PC-9 (cell line): Measurements from ENCODE around the gene SLC10A2. TPM values are rescaled to one million over a fixed set of nuclear protein-coding genes. Genes with fewer than 3 reads are reported as not detected.

Experiments used
- BruUV-seq: library from RNA; stranded (reverse); fragments of 400-500 nt; replicated peaks from 2 replicates; lab custom pipeline; 2021; lab: Mats Ljungman, UMichigan
- CTCF ChIA-PET: fragments of 300-600 bp; sonication (Branson Sonifier 250); formaldehyde crosslinking; loops from one replicate; lab custom pipeline; 2022; ENCODE audit warnings: antibody characterized with exemption; lab: Charles Lee
- POLR2A ChIA-PET: fragments of 300-600 bp; sonication (Branson Sonifier 250); formaldehyde crosslinking; loops from one replicate; lab custom pipeline; 2022; ENCODE audit warnings: antibody characterized with exemption; ENCODE audit not compliant: unreplicated experiment; lab: Charles Lee
- DNase-seq, 2 experiments: peaks; one replicate each; pipeline versions ENCODE4 v3.0.0 to v3.0.0-alpha.2; 2015 to 2022; ENCODE audit warnings: mixed read lengths in 1 of 2
- H2AFZ ChIP-seq: fragments of 200-600 bp; sonication (generic); 2 replicates; pipeline ENCODE4 v1.8.1; 2017; ENCODE audit warnings: antibody characterized with exemption
- H3F3A ChIP-seq: fragments of 200-600 bp; sonication (generic); 2 replicates; pipeline ENCODE4 v1.8.1; 2017; ENCODE audit warnings: antibody characterized with exemption, mild to moderate bottlenecking, low read depth; ENCODE audit not compliant: insufficient read depth
- H3K27ac ChIP-seq: fragments of 200-600 bp; sonication (generic); 2 replicates; pipeline ENCODE4 v1.6.1; 2016; ENCODE audit warnings: mixed run types
- H3K27me3 ChIP-seq: fragments of 200-600 bp; sonication (generic); 2 replicates; pipeline ENCODE4 v1.6.1; 2016; ENCODE audit warnings: low read depth, mixed run types; ENCODE audit not compliant: insufficient read depth
- H3K36me3 ChIP-seq: fragments of 200-600 bp; sonication (generic); 2 replicates; pipeline ENCODE4 v1.6.1; 2016; ENCODE audit warnings: low read depth, mixed run types
- H3K4me1 ChIP-seq: fragments of 200-600 bp; sonication (generic); replicated peaks from 2 replicates; pipeline ENCODE4 v1.6.1; 2016; ENCODE audit warnings: mixed run types; ENCODE audit not compliant: insufficient read depth
- H3K4me2 ChIP-seq: fragments of 200-600 bp; sonication (generic); 2 replicates; pipeline ENCODE4 v1.6.1; 2017; ENCODE audit warnings: mixed run types
- H3K4me3 ChIP-seq: fragments of 200-600 bp; sonication (generic); 2 replicates; pipeline ENCODE4 v1.6.1; 2016; ENCODE audit warnings: mixed run types
- H3K79me2 ChIP-seq: fragments of 200-600 bp; sonication (generic); 2 replicates; pipeline ENCODE4 v1.6.1; 2017; ENCODE audit warnings: low read depth, mixed run types
- H3K9me2 ChIP-seq: fragments of 200-600 bp; sonication (generic); 2 replicates; pipeline ENCODE4 v1.8.1; 2017; ENCODE audit warnings: mild to moderate bottlenecking; ENCODE audit not compliant: insufficient read depth
- H3K9me3 ChIP-seq: fragments of 200-600 bp; sonication (generic); 2 replicates; pipeline ENCODE4 v1.8.1; 2016; ENCODE audit warnings: low read depth; ENCODE audit not compliant: insufficient read depth
- H4K20me1 ChIP-seq: fragments of 200-600 bp; sonication (generic); 2 replicates; pipeline ENCODE4 v1.8.1; 2017; ENCODE audit not compliant: insufficient read depth
- EZH2 ChIP-seq: fragments of 200-600 bp; sonication (generic); IDR thresholded peaks from 2 replicates; pipeline ENCODE4 v1.8.0; 2017; ENCODE audit warnings: antibody characterized with exemption, low read depth
- intact Hi-C: fragments of 100-400 bp; cut with micrococcal nuclease; formaldehyde crosslinking; loops from one replicate; pipeline ENCODE4 v1.10.0; 2022; ENCODE audit not compliant: unreplicated experiment
- total RNA-seq: library from RNA; stranded (reverse); gene quantifications from 2 replicates; pipeline ENCODE4 v1.2.3, GENCODE V29; 2021
- TF ChIP-seq, protein P1 (sequence below): fragments of 200-600 bp; sonication (generic); conservative IDR thresholded peaks from 2 replicates; pipeline ENCODE4 v1.6.1; 2017; ENCODE audit warnings: mixed run types, antibody characterized with exemption, mild to moderate bottlenecking, moderate library complexity

The SLC10A2 gene
- total RNA-seq, 1 experiment from 2014 or later = not detected

GRCh38 chr13:103100830-103101229 lies 34.6 kb upstream of the SLC10A2 start:
- Histone ChIP-seq H3K79me2 (no peaks in the 10 kb centered on the region), H3K4me1 (no peaks in the 10 kb centered on the region), H3K4me2 (no peak overlapping the region), H3K27ac (no peak overlapping the region), H3K36me3 (no peaks in the 10 kb centered on the region), H3K27me3 (no peaks in the 10 kb centered on the region), H3K4me3 (no peak overlapping the region), H3F3A (no peaks in the 10 kb centered on the region), H2AFZ (no peak overlapping the region), H3K9me2 (no peaks in the 10 kb centered on the region), H4K20me1 (no peaks in the 10 kb centered on the region), H3K9me3 (no peaks in the 10 kb centered on the region)
- BruUV-seq = no TSS peak
- TF ChIP-seq, protein P1, sequence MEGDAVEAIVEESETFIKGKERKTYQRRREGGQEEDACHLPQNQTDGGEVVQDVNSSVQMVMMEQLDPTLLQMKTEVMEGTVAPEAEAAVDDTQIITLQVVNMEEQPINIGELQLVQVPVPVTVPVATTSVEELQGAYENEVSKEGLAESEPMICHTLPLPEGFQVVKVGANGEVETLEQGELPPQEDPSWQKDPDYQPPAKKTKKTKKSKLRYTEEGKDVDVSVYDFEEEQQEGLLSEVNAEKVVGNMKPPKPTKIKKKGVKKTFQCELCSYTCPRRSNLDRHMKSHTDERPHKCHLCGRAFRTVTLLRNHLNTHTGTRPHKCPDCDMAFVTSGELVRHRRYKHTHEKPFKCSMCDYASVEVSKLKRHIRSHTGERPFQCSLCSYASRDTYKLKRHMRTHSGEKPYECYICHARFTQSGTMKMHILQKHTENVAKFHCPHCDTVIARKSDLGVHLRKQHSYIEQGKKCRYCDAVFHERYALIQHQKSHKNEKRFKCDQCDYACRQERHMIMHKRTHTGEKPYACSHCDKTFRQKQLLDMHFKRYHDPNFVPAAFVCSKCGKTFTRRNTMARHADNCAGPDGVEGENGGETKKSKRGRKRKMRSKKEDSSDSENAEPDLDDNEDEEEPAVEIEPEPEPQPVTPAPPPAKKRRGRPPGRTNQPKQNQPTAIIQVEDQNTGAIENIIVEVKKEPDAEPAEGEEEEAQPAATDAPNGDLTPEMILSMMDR = no peak
- TF ChIP-seq EZH2 = no peak
- DNase-seq = no peak
- CTCF ChIA-PET = no interaction called here
- intact Hi-C loops = no loop called here
- POLR2A ChIA-PET = no interaction called here

- no TSS peak for BruUV-seq
- POLR2A ChIA-PET = no interaction called here
- no peaks in the 10 kb centered on the region for H3K9me3 ChIP-seq
- intact Hi-C loops = no loop called here
- H3K9me2 ChIP-seq = no peaks in the 10 kb centered on the region
- H3K36me3 ChIP-seq = no peaks in the 10 kb centered on the region
- no peak overlapping the region for H2AFZ ChIP-seq
- TF ChIP-seq, protein P1 = no peak
- TF ChIP-seq EZH2 = no peak
- H3F3A ChIP-seq = no peaks in the 10 kb centered on the region
- no peaks in the 10 kb centered on the region for H3K4me1 ChIP-seq
- H3K79me2 ChIP-seq = no peaks in the 10 kb centered on the region
- H3K27me3 ChIP-seq = no peaks in the 10 kb centered on the region
- CTCF ChIA-PET = interaction anchor here (0.6 kb wide), 1 partner anchor 188 kb away, joined by 6 read pairs; no protein-coding TSS in a partner anchor
- DNase-seq = no peak
- no peak overlapping the region for H3K4me2 ChIP-seq
- H3K27ac ChIP-seq = no peak overlapping the region
- H4K20me1 ChIP-seq = no peaks in the 10 kb centered on the region
- H3K4me3 ChIP-seq = no peak overlapping the region
Observed at GRCh38 chr13:103099722-103100293, 33.6 kb upstream of the SLC10A2 start.

- Histone ChIP-seq H3K4me3 (no peak overlapping the region), H3F3A (no peaks in the 10 kb centered on the region), H3K4me1 (no peaks in the 10 kb centered on the region), H4K20me1 (no peaks in the 10 kb centered on the region), H2AFZ (no peak overlapping the region), H3K27me3 (no peaks in the 10 kb centered on the region), H3K79me2 (no peaks in the 10 kb centered on the region), H3K9me3 (no peaks in the 10 kb centered on the region), H3K27ac (no peak overlapping the region), H3K4me2 (no peak overlapping the region), H3K9me2 (no peaks in the 10 kb centered on the region), H3K36me3 (no peaks in the 10 kb centered on the region)
- no peak for DNase-seq
- CTCF ChIA-PET = no interaction called here
- no TSS peak for BruUV-seq
- POLR2A ChIA-PET = no interaction called here
- TF ChIP-seq EZH2 = no peak
- TF ChIP-seq, protein P1 = no peak
- intact Hi-C loops = no loop called here
Observed at GRCh38 chr13:103098535-103098934, 32.3 kb upstream of the SLC10A2 start.
